OCI-LY1 (cell line): ENCODE measurements around the gene LHX8.

Source experiments
- EZH2 ChIP-seq: fragments of 200-600 bp; sonication (generic), shearing (Covaris generic); IDR thresholded peaks from 2 replicates; pipeline ENCODE4 v1.8.0; 2017; ENCODE audit warnings: borderline replicate concordance, mixed run types, mild to moderate bottlenecking, antibody characterized with exemption, low read length, moderate library complexity, mixed read lengths
- TF ChIP-seq, protein P1 (sequence below): fragments of 200-600 bp; sonication (generic), shearing (Covaris generic); IDR thresholded peaks from 2 replicates; pipeline ENCODE4 v1.5.1; 2017; ENCODE audit warnings: mild to moderate bottlenecking, antibody characterized with exemption, low read length, moderate library complexity, mixed read lengths

DNA sequence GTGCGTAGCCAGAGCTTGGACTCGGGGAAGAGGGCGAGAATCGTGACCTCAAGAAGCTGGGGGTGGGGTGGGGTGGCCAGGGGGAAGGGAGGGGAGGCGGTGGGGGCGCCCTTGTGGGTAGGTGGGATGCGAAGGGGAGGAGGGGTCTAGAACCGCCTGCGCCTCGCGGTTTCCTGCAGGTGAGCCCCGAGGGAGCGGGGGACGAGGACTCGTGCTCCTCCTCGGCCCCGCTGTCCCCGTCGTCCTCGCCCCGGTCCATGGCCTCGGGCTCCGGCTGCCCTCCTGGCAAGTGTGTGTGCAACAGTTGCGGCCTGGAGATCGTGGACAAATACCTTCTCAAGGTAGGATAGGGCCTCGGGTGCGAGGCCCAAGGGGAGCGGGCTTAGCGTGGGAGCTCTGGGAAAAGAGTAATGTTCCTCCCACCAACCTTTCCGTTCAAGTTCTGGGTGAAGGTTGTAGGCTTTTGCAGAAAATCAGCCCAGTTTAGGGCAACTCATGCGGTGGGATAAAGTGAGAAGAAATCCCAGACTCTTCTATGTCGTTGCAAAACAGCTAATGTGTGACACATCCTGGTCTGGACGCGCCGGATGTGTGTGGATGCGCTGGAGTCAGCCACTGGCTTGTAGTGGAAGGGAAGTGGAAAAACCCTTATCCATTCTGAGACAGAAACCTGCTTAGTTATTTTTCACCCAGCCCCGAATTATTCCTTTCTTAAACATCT, 2.9 kb downstream of the LHX8 start:
- TF ChIP-seq, protein P1, sequence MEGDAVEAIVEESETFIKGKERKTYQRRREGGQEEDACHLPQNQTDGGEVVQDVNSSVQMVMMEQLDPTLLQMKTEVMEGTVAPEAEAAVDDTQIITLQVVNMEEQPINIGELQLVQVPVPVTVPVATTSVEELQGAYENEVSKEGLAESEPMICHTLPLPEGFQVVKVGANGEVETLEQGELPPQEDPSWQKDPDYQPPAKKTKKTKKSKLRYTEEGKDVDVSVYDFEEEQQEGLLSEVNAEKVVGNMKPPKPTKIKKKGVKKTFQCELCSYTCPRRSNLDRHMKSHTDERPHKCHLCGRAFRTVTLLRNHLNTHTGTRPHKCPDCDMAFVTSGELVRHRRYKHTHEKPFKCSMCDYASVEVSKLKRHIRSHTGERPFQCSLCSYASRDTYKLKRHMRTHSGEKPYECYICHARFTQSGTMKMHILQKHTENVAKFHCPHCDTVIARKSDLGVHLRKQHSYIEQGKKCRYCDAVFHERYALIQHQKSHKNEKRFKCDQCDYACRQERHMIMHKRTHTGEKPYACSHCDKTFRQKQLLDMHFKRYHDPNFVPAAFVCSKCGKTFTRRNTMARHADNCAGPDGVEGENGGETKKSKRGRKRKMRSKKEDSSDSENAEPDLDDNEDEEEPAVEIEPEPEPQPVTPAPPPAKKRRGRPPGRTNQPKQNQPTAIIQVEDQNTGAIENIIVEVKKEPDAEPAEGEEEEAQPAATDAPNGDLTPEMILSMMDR: no peak
- TF ChIP-seq EZH2: no peak
